Mucosa of descending colon (tissue), 3 donors: ENCODE results near the gene CAMKK1. TPM values are rescaled to one million over a fixed set of nuclear protein-coding genes. Genes with fewer than 3 reads are reported as not detected.
A peak's percentile ranks its signal among the peaks of the same experiment; 100 is the strongest.

Experiments used
- ATAC-seq: fragments of 200-7000 bp; cut with Tn5 transposase; one replicate; pipeline ENCODE4 v1.9.1; 2020; ENCODE audit warnings: mild to moderate bottlenecking, moderate library complexity
- DNase-seq, 3 donors: peaks; one replicate each; pipeline ENCODE4 v3.0.0-alpha.2; 2020
- H3K36me3 ChIP-seq: fragments of 200-600 bp; one replicate; pipeline ENCODE4 v1.8.0; 2021; ENCODE audit warnings: low read depth, mild to moderate bottlenecking
- H3K4me1 ChIP-seq: fragments of 200-600 bp; one replicate; pipeline ENCODE4 v1.8.0; 2021; ENCODE audit warnings: low read depth, mild to moderate bottlenecking
- H3K4me3 ChIP-seq: fragments of 200-600 bp; one replicate; pipeline ENCODE4 v1.8.0; 2021; ENCODE audit warnings: mild to moderate bottlenecking
- H3K9me3 ChIP-seq: fragments of 200-600 bp; one replicate; pipeline ENCODE4 v1.8.0; 2021; ENCODE audit warnings: mild to moderate bottlenecking
- CTCF ChIP-seq: fragments of 200-600 bp; IDR thresholded peaks from one replicate; pipeline ENCODE4 v1.8.0; 2022; ENCODE audit warnings: antibody characterized with exemption, mild to moderate bottlenecking
- intact Hi-C, 2 donors: fragments of 100-400 bp; cut with DNase I in 1 of 2; cut with micrococcal nuclease in 1 of 2; formaldehyde crosslinking; loops; one replicate each; pipeline versions ENCODE4 v1.11.0 to v1.11.1; 2022; cut with DNase I, micrococcal nuclease
- total RNA-seq, 3 donors: library from RNA; stranded (reverse); fragmentation: NEBNext Ultra II Directional in 2 of 3; extraction: Animal tissue kit (Norgen Biotek cat#: 25700) in 2 of 3; gene quantifications; one replicate each; pipeline versions ENCODE4 v1.2.1 to v1.2.4, GENCODE V29; 2021 to 2023
- donor health status: DM: no; HTN: no; CAD: no; lungs with moderate emphysema.
- donor health status: DM: no; HTN: no; CAD: no.
- donor health status: DM: no; HTN: yes; CAD: no.

Gene CAMKK1
- total RNA-seq, 3 donors from 2014 or later = 4.8 to 11.6 (median 6.2) TPM

- intact Hi-C loops = no loop called here
- no peaks in the 10 kb centered on the region for H3K36me3 ChIP-seq
- ATAC-seq (no peak), DNase-seq (no peak)
- no peak for TF ChIP-seq CTCF
- no peaks in the 10 kb centered on the region for H3K4me1 ChIP-seq
- H3K9me3 ChIP-seq = no peaks in the 10 kb centered on the region
- no peak overlapping the region for H3K4me3 ChIP-seq
Measured at GRCh38 chr17:3925684-3926485, 33.0 kb upstream of the CAMKK1 start.

- H3K9me3 ChIP-seq = no peaks in the 10 kb centered on the region
- no peak overlapping the region for H3K4me3 ChIP-seq
- TF ChIP-seq CTCF = no peak
- ATAC-seq (peak; percentile 9), DNase-seq (peak in 1 of 3 donors; percentile 52)
- intact Hi-C loops = no loop called here
- H3K36me3 ChIP-seq = no peaks in the 10 kb centered on the region
- H3K4me1 ChIP-seq = no peaks in the 10 kb centered on the region
Measured at GRCh38 chr17:3924512-3925350, 31.9 kb upstream of the CAMKK1 start.

- Histone ChIP-seq H3K4me1 (peaks cover 6% of the 10 kb centered on the region), H3K36me3 (no peaks in the 10 kb centered on the region), H3K4me3 (no peak overlapping the region), H3K9me3 (no peaks in the 10 kb centered on the region)
- DNase-seq (no peak), ATAC-seq (no peak)
- intact Hi-C loops = no loop called here
- TF ChIP-seq CTCF = no peak
Measured at GRCh38 chr17:3923466-3924190, 30.8 kb upstream of the CAMKK1 start.

- Histone ChIP-seq H3K36me3 (no peaks in the 10 kb centered on the region), H3K4me1 (peaks cover 7% of the 10 kb centered on the region), H3K9me3 (no peaks in the 10 kb centered on the region), H3K4me3 (no peak overlapping the region)
- intact Hi-C loops = no loop called here
- DNase-seq = no peak
- no peak for TF ChIP-seq CTCF
- ATAC-seq = peak; percentile 3
Measured at GRCh38 chr17:3922765-3923164, 29.9 kb upstream of the CAMKK1 start.

- DNase-seq (no peak), ATAC-seq (no peak)
- no peaks in the 10 kb centered on the region for H3K36me3 ChIP-seq
- intact Hi-C loops = no loop called here
- H3K4me3 ChIP-seq = no peak overlapping the region
- H3K4me1 ChIP-seq = peaks cover 17% of the 10 kb centered on the region
- TF ChIP-seq CTCF = no peak
- no peaks in the 10 kb centered on the region for H3K9me3 ChIP-seq
Measured at GRCh38 chr17:3921502-3922319, 28.9 kb upstream of the CAMKK1 start.
